ENCODE results near the gene HVCN1.
"Not testable (repeated sequence)": the region's sequence is repeated elsewhere in the genome, so short reads cannot be mapped to it uniquely, and the experiment has no call there.

Gene HVCN1

DNA sequence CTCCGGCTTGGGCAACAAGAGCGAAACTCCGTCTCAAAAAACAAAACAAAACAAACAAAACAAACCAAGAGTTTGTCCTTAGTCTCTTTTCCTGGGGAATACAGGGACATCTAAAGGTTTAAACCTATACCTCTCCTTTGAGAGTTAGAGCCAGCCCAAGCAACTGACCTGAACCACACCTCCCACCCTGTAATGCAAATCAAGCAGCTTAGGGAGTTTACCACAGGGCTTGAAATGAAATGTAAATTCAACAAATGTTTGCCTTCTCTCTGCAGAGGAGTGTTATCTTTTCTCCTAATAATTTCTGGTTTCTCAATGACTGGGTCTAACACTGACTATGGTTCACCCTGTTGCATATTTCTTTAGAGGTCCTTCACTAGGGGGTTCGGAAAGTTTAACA lies 37.1 kb upstream of the HVCN1 start:
- peaks cover 86% of the 10 kb centered on the region for H4K20me1 ChIP-seq (ENCODE audit: insufficient read depth, low read length, poor library complexity, severe bottlenecking)
- no peak overlapping the region for H2AFZ ChIP-seq (ENCODE audit: low read length)
- H3K79me2 ChIP-seq (ENCODE audit: insufficient read depth, low read length) = peaks cover 82% of the 10 kb centered on the region
- TF ChIP-seq CTCF (conservative IDR thresholded peaks at IDR 0.05; ENCODE audit: low read length) (no peak), EZH2phosphoT487 (IDR thresholded peaks at IDR 0.05; ENCODE audit: borderline replicate concordance) (no peak)
- no peaks in the 10 kb centered on the region for H3F3A ChIP-seq (ENCODE audit: low read depth)
- no peak overlapping the region for H3K4me2 ChIP-seq (ENCODE audit: low read depth, low read length, poor library complexity, severe bottlenecking)
- peaks cover 9% of the 10 kb centered on the region for H3K4me1 ChIP-seq (ENCODE audit: insufficient read depth, low read length, poor library complexity, severe bottlenecking)
- H3K9me2 ChIP-seq (replicated peaks; ENCODE audit: low read depth, low read length) = no peaks in the 10 kb centered on the region
- H3K9me3 ChIP-seq (ENCODE audit: insufficient read depth, low read depth, low read length) = no peaks in the 10 kb centered on the region
- no peak overlapping the region for H3K4me3 ChIP-seq (ENCODE audit: low read length, poor library complexity, severe bottlenecking)
- no peak overlapping the region for H3K9ac ChIP-seq (ENCODE audit: low read depth, low read length, poor library complexity, severe bottlenecking)
- no peaks in the 10 kb centered on the region for H3K27me3 ChIP-seq (ENCODE audit: insufficient read depth, low read length, poor library complexity, severe bottlenecking)
- H3K36me3 ChIP-seq (ENCODE audit: insufficient read depth, low read length) = peaks cover 97% of the 10 kb centered on the region

GRCh38 chr12:110725267-110725666 lies 36.4 kb upstream of the HVCN1 start:
- H3K9me2 ChIP-seq (replicated peaks; ENCODE audit: low read depth, low read length) = no peaks in the 10 kb centered on the region
- no peaks in the 10 kb centered on the region for H3K9me3 ChIP-seq (ENCODE audit: insufficient read depth, low read depth, low read length)
- no peak overlapping the region for H2AFZ ChIP-seq (ENCODE audit: low read length)
- H3K27me3 ChIP-seq (ENCODE audit: insufficient read depth, low read length, poor library complexity, severe bottlenecking) = no peaks in the 10 kb centered on the region
- H3K4me2 ChIP-seq (ENCODE audit: low read depth, low read length, poor library complexity, severe bottlenecking) = no peak overlapping the region
- H4K20me1 ChIP-seq (ENCODE audit: insufficient read depth, low read length, poor library complexity, severe bottlenecking) = peaks cover 80% of the 10 kb centered on the region
- H3K36me3 ChIP-seq (ENCODE audit: insufficient read depth, low read length) = peaks cover 97% of the 10 kb centered on the region
- peaks cover 77% of the 10 kb centered on the region for H3K79me2 ChIP-seq (ENCODE audit: insufficient read depth, low read length)
- H3K4me1 ChIP-seq (ENCODE audit: insufficient read depth, low read length, poor library complexity, severe bottlenecking) = peaks cover 6% of the 10 kb centered on the region
- no peaks in the 10 kb centered on the region for H3F3A ChIP-seq (ENCODE audit: low read depth)
- TF ChIP-seq EZH2phosphoT487 (IDR thresholded peaks at IDR 0.05; ENCODE audit: borderline replicate concordance) (no peak), CTCF (conservative IDR thresholded peaks at IDR 0.05; ENCODE audit: low read length) (no peak)
- no peak overlapping the region for H3K4me3 ChIP-seq (ENCODE audit: low read length, poor library complexity, severe bottlenecking)
- H3K9ac ChIP-seq (ENCODE audit: low read depth, low read length, poor library complexity, severe bottlenecking) = no peak overlapping the region

- H3K4me3 ChIP-seq (ENCODE audit: low read length, poor library complexity, severe bottlenecking); H3K9me3 ChIP-seq (ENCODE audit: insufficient read depth, low read depth, low read length); H3F3A ChIP-seq (ENCODE audit: low read depth); H3K4me2 ChIP-seq (ENCODE audit: low read depth, low read length, poor library complexity, severe bottlenecking); H3K9me2 ChIP-seq (replicated peaks; ENCODE audit: low read depth, low read length); H3K4me1 ChIP-seq (ENCODE audit: insufficient read depth, low read length, poor library complexity, severe bottlenecking); H2AFZ ChIP-seq (ENCODE audit: low read length); H3K9ac ChIP-seq (ENCODE audit: low read depth, low read length, poor library complexity, severe bottlenecking); H3K27me3 ChIP-seq (ENCODE audit: insufficient read depth, low read length, poor library complexity, severe bottlenecking): not testable (repeated sequence)
- Histone ChIP-seq H4K20me1 (ENCODE audit: insufficient read depth, low read length, poor library complexity, severe bottlenecking) (peaks cover 59% of the 10 kb centered on the region), H3K36me3 (ENCODE audit: insufficient read depth, low read length) (peaks cover 99% of the 10 kb centered on the region), H3K79me2 (ENCODE audit: insufficient read depth, low read length) (peaks cover 53% of the 10 kb centered on the region)
Measured at GRCh38 chr12:110722892-110723291, 34.0 kb upstream of the HVCN1 start.

DNA sequence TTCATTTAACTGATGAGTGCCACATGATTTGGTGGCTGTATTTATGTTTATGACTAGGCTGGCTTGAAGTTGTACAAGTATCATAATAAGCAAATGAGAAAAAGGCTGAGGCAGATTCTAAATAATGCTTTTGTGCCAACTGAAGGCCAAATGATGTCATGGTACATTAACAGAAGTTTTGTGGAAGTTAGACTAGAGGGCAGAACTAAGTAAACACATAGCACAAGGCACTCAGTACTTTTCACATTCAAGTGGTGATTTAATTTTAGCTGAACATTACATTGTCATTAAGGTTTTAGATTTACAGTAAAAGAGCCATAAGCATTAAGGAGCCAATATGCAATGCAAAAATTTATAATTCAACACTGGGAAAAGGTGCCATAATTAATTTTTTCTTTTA lies 32.7 kb upstream of the HVCN1 start:
- Histone ChIP-seq H3K4me3 (ENCODE audit: low read length, poor library complexity, severe bottlenecking) (no peak overlapping the region), H2AFZ (ENCODE audit: low read length) (no peak overlapping the region), H3K36me3 (ENCODE audit: insufficient read depth, low read length) (peaks cover 98% of the 10 kb centered on the region), H3K4me1 (ENCODE audit: insufficient read depth, low read length, poor library complexity, severe bottlenecking) (no peaks in the 10 kb centered on the region), H3K4me2 (ENCODE audit: low read depth, low read length, poor library complexity, severe bottlenecking) (no peak overlapping the region), H3K79me2 (ENCODE audit: insufficient read depth, low read length) (peaks cover 40% of the 10 kb centered on the region), H3K9me3 (ENCODE audit: insufficient read depth, low read depth, low read length) (no peaks in the 10 kb centered on the region), H3K27me3 (ENCODE audit: insufficient read depth, low read length, poor library complexity, severe bottlenecking) (no peaks in the 10 kb centered on the region), H3K9ac (ENCODE audit: low read depth, low read length, poor library complexity, severe bottlenecking) (no peak overlapping the region), H3K9me2 (replicated peaks; ENCODE audit: low read depth, low read length) (no peaks in the 10 kb centered on the region), H4K20me1 (ENCODE audit: insufficient read depth, low read length, poor library complexity, severe bottlenecking) (peaks cover 46% of the 10 kb centered on the region), H3F3A (ENCODE audit: low read depth) (no peaks in the 10 kb centered on the region)
- TF ChIP-seq CTCF (conservative IDR thresholded peaks at IDR 0.05; ENCODE audit: low read length) (no peak), EZH2phosphoT487 (IDR thresholded peaks at IDR 0.05; ENCODE audit: borderline replicate concordance) (no peak)
